Endothelial cell of umbilical vein (primary cell): ENCODE results near the gene SORL1. TPM values are rescaled to one million over a fixed set of nuclear protein-coding genes. Genes with fewer than 3 reads are reported as not detected.

ENCODE experiments used
- BruUV-seq: library from RNA; stranded (reverse); fragments of 400-500 nt; replicated peaks from 2 replicates; lab custom pipeline; 2021; lab: Mats Ljungman, UMichigan
- CTCF ChIA-PET: fragments of 300-600, 350-600 bp; sonication (Branson Sonifier 250); formaldehyde crosslinking; loops from one replicate; lab custom pipeline; 2021; ENCODE audit warnings: antibody characterized with exemption, inconsistent platforms; lab: Charles Lee
- POLR2A ChIA-PET: fragments of 300-600, 350-600 bp; sonication (Branson Sonifier 250); formaldehyde crosslinking; loops from one replicate; lab custom pipeline; 2021; ENCODE audit warnings: antibody characterized with exemption, inconsistent platforms; lab: Charles Lee
- DNase-seq: peaks from one replicate; pipeline ENCODE4 v3.0.0-alpha.2; 2011; ENCODE audit warnings: low read depth, low spot score
- FAIRE-seq: peaks from 2 replicates; lab custom pipeline; 2011; peaks lifted over from hg19 to GRCh38; lab: Jason Lieb, UNC
- H2AFZ ChIP-seq: 2 replicates; pipeline ENCODE4 v1.6.0; 2012; ENCODE audit warnings: low read depth, low read length, control low read depth, inconsistent platforms
- H3K27ac ChIP-seq: 2 replicates; pipeline ENCODE4 v1.5.1; 2011; ENCODE audit warnings: low read depth, mild to moderate bottlenecking, control low read depth, low read length, moderate library complexity; ENCODE audit not compliant: insufficient read depth
- H3K27me3 ChIP-seq, 2 experiments: 2 replicates each; pipeline versions ENCODE4 v1.6.0 to v1.6.1; 2011; ENCODE audit warnings: low read length in 2 of 2, mixed read lengths in 1 of 2; ENCODE audit not compliant: control insufficient read depth in 2 of 2, insufficient read depth in 2 of 2
- H3K36me3 ChIP-seq, 2 experiments: 2 replicates in 1 of 2; 3 replicates in 1 of 2; pipeline ENCODE4 v1.5.1; 2011; ENCODE audit warnings: low read length in 2 of 2, mild to moderate bottlenecking in 1 of 2, moderate library complexity in 1 of 2; ENCODE audit not compliant: control insufficient read depth in 2 of 2, insufficient read depth in 2 of 2; ENCODE audit errors: extremely low read depth in 1 of 2
- H3K4me1 ChIP-seq: 3 replicates; pipeline ENCODE4 v1.5.1; 2011; ENCODE audit warnings: mild to moderate bottlenecking, low read length; ENCODE audit not compliant: control insufficient read depth, insufficient read depth; ENCODE audit errors: extremely low read depth
- H3K4me2 ChIP-seq: 2 replicates; pipeline ENCODE4 v1.6.1; 2011; ENCODE audit warnings: low read length, control low read depth, mixed read lengths; ENCODE audit not compliant: insufficient read depth
- H3K4me3 ChIP-seq, 3 experiments: fragments of 200-600 bp in 1 of 3; sonication (generic), shearing (Covaris generic) in 1 of 3; replicated peaks in 1 of 3; 2 replicates each; pipeline ENCODE4 v1.5.1; 2011 to 2016; ENCODE audit warnings: control low read depth in 3 of 3, low read length in 3 of 3, mild to moderate bottlenecking in 2 of 3, inconsistent platforms in 1 of 3, low read depth in 1 of 3, moderate library complexity in 1 of 3; ENCODE audit not compliant: insufficient read depth in 1 of 3
- H3K79me2 ChIP-seq: 2 replicates; pipeline ENCODE4 v1.6.0; 2012; ENCODE audit warnings: low read length, inconsistent platforms; ENCODE audit not compliant: control insufficient read depth, insufficient read depth
- H3K9ac ChIP-seq: replicated peaks from 2 replicates; pipeline ENCODE3; 2011; ENCODE audit warnings: low read length, control low read depth; ENCODE audit not compliant: insufficient read depth; ENCODE audit errors: extremely low read depth
- H3K9me1 ChIP-seq: replicated peaks from 3 replicates; pipeline ENCODE4 v1.6.0; 2011; ENCODE audit warnings: mild to moderate bottlenecking, low read length; ENCODE audit not compliant: control insufficient read depth, insufficient read depth; ENCODE audit errors: extremely low read depth
- H3K9me3 ChIP-seq: replicated peaks from 2 replicates; pipeline ENCODE4 v1.5.1; 2012; ENCODE audit warnings: low read length, inconsistent platforms; ENCODE audit not compliant: control insufficient read depth, insufficient read depth
- H4K20me1 ChIP-seq: replicated peaks from 2 replicates; pipeline ENCODE3; 2011; ENCODE audit warnings: mild to moderate bottlenecking, low read length; ENCODE audit not compliant: control insufficient read depth, insufficient read depth; ENCODE audit errors: extremely low read depth
- EZH2 ChIP-seq: IDR thresholded peaks from 2 replicates; pipeline ENCODE4 v1.6.1; 2012; ENCODE audit warnings: borderline replicate concordance, low read depth, mild to moderate bottlenecking, moderate library complexity, low read length, inconsistent platforms; ENCODE audit not compliant: severe bottlenecking
- FOS ChIP-seq: IDR thresholded peaks from 2 replicates; pipeline ENCODE4 v1.6.1; 2011; ENCODE audit warnings: mild to moderate bottlenecking, low read length, moderate library complexity, borderline replicate concordance; ENCODE audit not compliant: insufficient read depth
- GATA2 ChIP-seq: IDR thresholded peaks from 2 replicates; pipeline ENCODE4 v1.7.0; 2011; ENCODE audit warnings: low read depth, mild to moderate bottlenecking, moderate library complexity, mixed read lengths, low read length; ENCODE audit not compliant: insufficient read length, insufficient read depth
- JUN ChIP-seq: IDR thresholded peaks from 2 replicates; pipeline ENCODE4 v1.6.1; 2011; ENCODE audit warnings: borderline replicate concordance, low read depth; ENCODE audit not compliant: insufficient read length, insufficient read depth
- MYC ChIP-seq: IDR thresholded peaks from one replicate; pipeline ENCODE4 v1.6.1; 2011; ENCODE audit warnings: mild to moderate bottlenecking, low read depth, low read length
- POLR2A ChIP-seq: IDR thresholded peaks from 2 replicates; pipeline ENCODE4 v1.6.1; 2012; ENCODE audit warnings: low read depth, mild to moderate bottlenecking, control low read depth, low read length
- POLR2AphosphoS5 ChIP-seq: IDR thresholded peaks from 2 replicates; pipeline ENCODE4 v1.6.1; 2012; ENCODE audit warnings: low read depth, mild to moderate bottlenecking, control low read depth, low read length, moderate library complexity; ENCODE audit not compliant: insufficient read depth
- dilution Hi-C: fragments of 300-500 bp; cut with MboI; formaldehyde crosslinking; loops from one replicate; pipeline ENCODE4 v1.15.0; 2019; ENCODE audit warnings: low sequenced_read_pairs; ENCODE audit not compliant: extremely low pct_ligation_motif_present
- intact Hi-C: fragments of 100-400 bp; cut with micrococcal nuclease; formaldehyde crosslinking; loops from one replicate; pipeline ENCODE4 v1.10.0; 2022
- polyA plus RNA-seq, 4 experiments: library from polyadenylated mRNA; depleted of rRNA in 3 of 4; stranded (reverse) in 3 of 4; unstranded in 1 of 4; fragments of >200 nt; gene quantifications; 2 replicates each; pipeline versions ENCODE4 v1.2.1 to v1.2.3, GENCODE V29; 2011 to 2012; ENCODE audit warnings: missing spikeins in 1 of 4
- total RNA-seq: library from RNA; stranded (reverse); gene quantifications from 2 replicates; pipeline ENCODE4 v1.2.3, GENCODE V29; 2021
- TF ChIP-seq, protein P1 (sequence below): IDR thresholded peaks from 2 replicates; pipeline ENCODE4 v1.6.1; 2011; ENCODE audit not compliant: insufficient read depth, insufficient read length
- TF ChIP-seq, protein P2 (sequence below), 2 donors: IDR thresholded peaks; 1 replicate in 1 of 2; 2 replicates in 1 of 2; pipeline ENCODE4 v1.5.1; 2011; ENCODE audit warnings: low read length in 2 of 2, mild to moderate bottlenecking in 2 of 2, moderate library complexity in 2 of 2, control low read depth in 1 of 2, inconsistent platforms in 1 of 2, low read depth in 1 of 2; ENCODE audit not compliant: insufficient read depth in 1 of 2; ENCODE audit errors: extremely low read depth in 1 of 2

The SORL1 gene
- total and polyA plus RNA-seq, 2 donors (not counting 3 experiments of a cell fraction or from before 2014, with no cell fraction given) = 0.17 to 0.31 TPM

DNA sequence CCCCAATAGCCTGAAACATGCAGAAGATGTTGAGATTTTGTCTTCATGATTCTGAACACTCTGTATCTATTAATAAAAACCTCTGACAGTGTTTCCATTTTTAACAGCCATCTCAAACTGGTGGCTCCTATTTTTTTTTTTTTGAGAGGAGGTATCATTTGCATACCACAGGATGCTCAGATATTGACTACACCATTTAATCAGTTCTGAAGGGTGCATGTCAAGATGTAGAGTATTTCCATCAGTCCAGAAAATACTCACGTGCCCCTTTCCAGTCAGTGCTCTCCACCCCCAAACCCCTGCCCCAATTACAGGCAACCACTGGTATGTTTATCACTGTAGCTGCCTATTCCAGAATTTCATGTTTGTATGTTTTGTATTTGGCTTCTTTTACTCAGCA, 85.9 kb downstream of the SORL1 start:
- TF ChIP-seq, protein P1, sequence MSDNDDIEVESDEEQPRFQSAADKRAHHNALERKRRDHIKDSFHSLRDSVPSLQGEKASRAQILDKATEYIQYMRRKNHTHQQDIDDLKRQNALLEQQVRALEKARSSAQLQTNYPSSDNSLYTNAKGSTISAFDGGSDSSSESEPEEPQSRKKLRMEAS = no peak
- TF ChIP-seq EZH2 (no peak), POLR2A (no peak), POLR2AphosphoS5 (no peak), MYC (no peak), FOS (no peak), GATA2 (no peak), JUN (no peak)
- TF ChIP-seq, protein P2, sequence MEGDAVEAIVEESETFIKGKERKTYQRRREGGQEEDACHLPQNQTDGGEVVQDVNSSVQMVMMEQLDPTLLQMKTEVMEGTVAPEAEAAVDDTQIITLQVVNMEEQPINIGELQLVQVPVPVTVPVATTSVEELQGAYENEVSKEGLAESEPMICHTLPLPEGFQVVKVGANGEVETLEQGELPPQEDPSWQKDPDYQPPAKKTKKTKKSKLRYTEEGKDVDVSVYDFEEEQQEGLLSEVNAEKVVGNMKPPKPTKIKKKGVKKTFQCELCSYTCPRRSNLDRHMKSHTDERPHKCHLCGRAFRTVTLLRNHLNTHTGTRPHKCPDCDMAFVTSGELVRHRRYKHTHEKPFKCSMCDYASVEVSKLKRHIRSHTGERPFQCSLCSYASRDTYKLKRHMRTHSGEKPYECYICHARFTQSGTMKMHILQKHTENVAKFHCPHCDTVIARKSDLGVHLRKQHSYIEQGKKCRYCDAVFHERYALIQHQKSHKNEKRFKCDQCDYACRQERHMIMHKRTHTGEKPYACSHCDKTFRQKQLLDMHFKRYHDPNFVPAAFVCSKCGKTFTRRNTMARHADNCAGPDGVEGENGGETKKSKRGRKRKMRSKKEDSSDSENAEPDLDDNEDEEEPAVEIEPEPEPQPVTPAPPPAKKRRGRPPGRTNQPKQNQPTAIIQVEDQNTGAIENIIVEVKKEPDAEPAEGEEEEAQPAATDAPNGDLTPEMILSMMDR (IDR thresholded peaks at IDR 0.05; ENCODE audit: extremely low read depth in 1 of 2, insufficient read depth in 1 of 2, low read depth in 1 of 2, low read length in 2 of 2) = no peak
- DNase-seq (no peak), FAIRE-seq (no peak)
- intact Hi-C loops (no loop called here), dilution Hi-C loops (no loop called here)
- Histone ChIP-seq H4K20me1 (no peaks in the 10 kb centered on the region), H3K9me3 (no peaks in the 10 kb centered on the region), H2AFZ (no peak overlapping the region), H3K27me3 (no peaks in the 10 kb centered on the region), H3K4me2 (no peak overlapping the region), H3K79me2 (no peaks in the 10 kb centered on the region), H3K36me3 (no peaks in the 10 kb centered on the region), H3K27ac (no peak overlapping the region), H3K4me3 (no peak overlapping the region), H3K4me1 (no peaks in the 10 kb centered on the region), H3K9ac (no peak overlapping the region), H3K9me1 (no peaks in the 10 kb centered on the region)
- ChIA-PET POLR2A (no interaction called here), CTCF (no interaction called here)
- no TSS peak for BruUV-seq
